Activated CD4-positive, alpha-beta T cell treated with anti-CD3 and anti-CD28 coated beads, Interleukin-2, amount 10 ng/mL, durations not matched to agents 7 days and 5 days (primary cell): ENCODE data around the gene PARVA. TPM values are rescaled to one million over a fixed set of nuclear protein-coding genes. Genes with fewer than 3 reads are reported as not detected.

Experiments used
- CTCF ChIA-PET: fragments of 350-600 bp; sonication (Branson Sonifier 250); formaldehyde crosslinking; loops from one replicate; lab custom pipeline; 2021; ENCODE audit warnings: antibody characterized with exemption; lab: Charles Lee
- POLR2A ChIA-PET: fragments of 350-600 bp; sonication (Branson Sonifier 250); formaldehyde crosslinking; loops from one replicate; lab custom pipeline; 2021; ENCODE audit warnings: antibody characterized with exemption; lab: Charles Lee
- DNase-seq: peaks from one replicate; pipeline ENCODE4 v3.0.0-alpha.2; 2020
- H3K27ac Mint-ChIP-seq: one replicate; pipeline ENCODE4 v1.8.0; 2021; ENCODE audit warnings: mild to moderate bottlenecking, moderate library complexity, mixed read lengths
- H3K27me3 Mint-ChIP-seq: one replicate; pipeline ENCODE4 v1.8.0; 2021; ENCODE audit warnings: mixed read lengths
- H3K36me3 Mint-ChIP-seq: one replicate; pipeline ENCODE4 v1.8.0; 2021; ENCODE audit warnings: low read depth, mixed read lengths
- H3K4me1 Mint-ChIP-seq: one replicate; pipeline ENCODE4 v1.8.0; 2021; ENCODE audit warnings: mixed read lengths
- H3K4me3 Mint-ChIP-seq: one replicate; pipeline ENCODE4 v1.8.0; 2021; ENCODE audit warnings: mild to moderate bottlenecking, moderate library complexity, mixed read lengths
- H3K9me3 Mint-ChIP-seq: one replicate; pipeline ENCODE4 v1.8.0; 2021; ENCODE audit warnings: mixed read lengths
- total RNA-seq, 2 experiments: library from RNA; stranded (reverse); gene quantifications; one replicate each; pipeline ENCODE4 v1.2.3, GENCODE V29; 2021

PARVA gene
- total RNA-seq, 2 experiments from 2014 or later = 0.22 TPM; not detected in 1

GRCh38 chr11:12448131-12448939, 71.0 kb downstream of the PARVA start:
- H3K4me3 Mint-ChIP-seq = no peak overlapping the region
- H3K27ac Mint-ChIP-seq = no peak overlapping the region
- H3K9me3 Mint-ChIP-seq = no peaks in the 10 kb centered on the region
- ChIA-PET POLR2A (no interaction called here), CTCF (no interaction called here)
- H3K27me3 Mint-ChIP-seq = no peaks in the 10 kb centered on the region
- no peaks in the 10 kb centered on the region for H3K36me3 Mint-ChIP-seq
- no peak for DNase-seq
- no peaks in the 10 kb centered on the region for H3K4me1 Mint-ChIP-seq

GRCh38 chr11:12449961-12450715, 72.8 kb downstream of the PARVA start:
- Mint-ChIP-seq H3K4me3 (no peak overlapping the region), H3K4me1 (no peaks in the 10 kb centered on the region), H3K36me3 (no peaks in the 10 kb centered on the region), H3K27ac (no peak overlapping the region), H3K9me3 (no peaks in the 10 kb centered on the region), H3K27me3 (no peaks in the 10 kb centered on the region)
- ChIA-PET POLR2A (no interaction called here), CTCF (interaction anchor here (1.0 kb wide), 1 partner anchor 30 kb away, joined by 4 read pairs; no protein-coding TSS in a partner anchor)
- no peak for DNase-seq

- Mint-ChIP-seq H3K4me3 (no peak overlapping the region), H3K4me1 (no peaks in the 10 kb centered on the region), H3K27me3 (peaks cover 2% of the 10 kb centered on the region), H3K9me3 (no peaks in the 10 kb centered on the region), H3K36me3 (no peaks in the 10 kb centered on the region), H3K27ac (no peak overlapping the region)
- ChIA-PET POLR2A (no interaction called here), CTCF (interaction anchor here (1.0 kb wide), 1 partner anchor 31 kb away, joined by 4 read pairs; no protein-coding TSS in a partner anchor)
- DNase-seq = no peak
Observed at GRCh38 chr11:12451179-12451814, 73.9 kb downstream of the PARVA start.

- DNase-seq = no peak
Observed at GRCh38 chr11:12453243-12453642, 75.9 kb downstream of the PARVA start.

GRCh38 chr11:12454782-12455181, 77.4 kb downstream of the PARVA start:
- POLR2A ChIA-PET = no interaction called here

More at GRCh38 chr11:12453243-12453642, 75.9 kb downstream of the PARVA start:
- Mint-ChIP-seq H3K9me3 (no peaks in the 10 kb centered on the region), H3K36me3 (no peaks in the 10 kb centered on the region), H3K27ac (no peak overlapping the region), H3K4me1 (no peaks in the 10 kb centered on the region), H3K4me3 (no peak overlapping the region), H3K27me3 (peaks cover 5% of the 10 kb centered on the region)
- ChIA-PET POLR2A (no interaction called here), CTCF (no interaction called here)

GRCh38 chr11:12455938-12456337, 78.6 kb downstream of the PARVA start:
- Mint-ChIP-seq H3K36me3 (no peaks in the 10 kb centered on the region), H3K27ac (no peak overlapping the region), H3K4me3 (no peak overlapping the region), H3K4me1 (no peaks in the 10 kb centered on the region), H3K9me3 (no peaks in the 10 kb centered on the region), H3K27me3 (peaks cover 5% of the 10 kb centered on the region)
- CTCF ChIA-PET = no interaction called here
- POLR2A ChIA-PET = no interaction called here
- DNase-seq = no peak

More at GRCh38 chr11:12454782-12455181, 77.4 kb downstream of the PARVA start:
- Mint-ChIP-seq H3K36me3 (no peaks in the 10 kb centered on the region), H3K27me3 (peaks cover 5% of the 10 kb centered on the region), H3K9me3 (no peaks in the 10 kb centered on the region), H3K4me1 (no peaks in the 10 kb centered on the region), H3K27ac (no peak overlapping the region), H3K4me3 (no peak overlapping the region)
- no peak for DNase-seq
- CTCF ChIA-PET = no interaction called here

- no peaks in the 10 kb centered on the region for H3K4me1 Mint-ChIP-seq
- peaks cover 6% of the 10 kb centered on the region for H3K27me3 Mint-ChIP-seq
- H3K36me3 Mint-ChIP-seq = no peaks in the 10 kb centered on the region
- ChIA-PET CTCF (interaction anchor here (0.7 kb wide), 1 partner anchor 1030 kb away, joined by 3 read pairs; no protein-coding TSS in a partner anchor), POLR2A (no interaction called here)
- no peak overlapping the region for H3K4me3 Mint-ChIP-seq
- H3K9me3 Mint-ChIP-seq = no peaks in the 10 kb centered on the region
- H3K27ac Mint-ChIP-seq = no peak overlapping the region
- no peak for DNase-seq
Observed at GRCh38 chr11:12456651-12457579, 79.5 kb downstream of the PARVA start.

- Mint-ChIP-seq H3K27ac (no peak overlapping the region), H3K36me3 (no peaks in the 10 kb centered on the region), H3K4me3 (no peak overlapping the region), H3K9me3 (no peaks in the 10 kb centered on the region), H3K4me1 (no peaks in the 10 kb centered on the region), H3K27me3 (peaks cover 6% of the 10 kb centered on the region)
- ChIA-PET POLR2A (no interaction called here), CTCF (no interaction called here)
- no peak for DNase-seq
Observed at GRCh38 chr11:12458042-12458441, 80.7 kb downstream of the PARVA start.

- Mint-ChIP-seq H3K4me1 (no peaks in the 10 kb centered on the region), H3K9me3 (no peaks in the 10 kb centered on the region), H3K4me3 (no peak overlapping the region), H3K27ac (no peak overlapping the region), H3K27me3 (peaks cover 12% of the 10 kb centered on the region), H3K36me3 (no peaks in the 10 kb centered on the region)
- POLR2A ChIA-PET = no interaction called here
- CTCF ChIA-PET = no interaction called here
- DNase-seq = no peak
Observed at GRCh38 chr11:12459374-12459773, 82.0 kb downstream of the PARVA start.

GRCh38 chr11:12459865-12460444, 82.6 kb downstream of the PARVA start:
- H3K4me3 Mint-ChIP-seq = no peak overlapping the region
- H3K4me1 Mint-ChIP-seq = no peaks in the 10 kb centered on the region
- peaks cover 12% of the 10 kb centered on the region for H3K27me3 Mint-ChIP-seq
- no peak for DNase-seq
- no peaks in the 10 kb centered on the region for H3K9me3 Mint-ChIP-seq
- POLR2A ChIA-PET = no interaction called here
- CTCF ChIA-PET = no interaction called here
- no peaks in the 10 kb centered on the region for H3K36me3 Mint-ChIP-seq
- no peak overlapping the region for H3K27ac Mint-ChIP-seq

- no peak overlapping the region for H3K4me3 Mint-ChIP-seq
- no peaks in the 10 kb centered on the region for H3K4me1 Mint-ChIP-seq
- POLR2A ChIA-PET = no interaction called here
- H3K27ac Mint-ChIP-seq = no peak overlapping the region
- H3K9me3 Mint-ChIP-seq = no peaks in the 10 kb centered on the region
- CTCF ChIA-PET = interaction anchor here (1.0 kb wide), 1 partner anchor 12 kb away, joined by 3 read pairs; no protein-coding TSS in a partner anchor
- peaks cover 12% of the 10 kb centered on the region for H3K27me3 Mint-ChIP-seq
- H3K36me3 Mint-ChIP-seq = no peaks in the 10 kb centered on the region
- DNase-seq = no peak
Observed at GRCh38 chr11:12460466-12460865, 83.1 kb downstream of the PARVA start.

- peaks cover 11% of the 10 kb centered on the region for H3K27me3 Mint-ChIP-seq
- no peak overlapping the region for H3K27ac Mint-ChIP-seq
- POLR2A ChIA-PET = no interaction called here
- H3K36me3 Mint-ChIP-seq = no peaks in the 10 kb centered on the region
- H3K9me3 Mint-ChIP-seq = no peaks in the 10 kb centered on the region
- CTCF ChIA-PET = interaction anchor here (1.0 kb wide), 1 partner anchor 11 kb away, joined by 3 read pairs; no protein-coding TSS in a partner anchor
- no peak overlapping the region for H3K4me3 Mint-ChIP-seq
- DNase-seq = no peak
- no peaks in the 10 kb centered on the region for H3K4me1 Mint-ChIP-seq
Observed at GRCh38 chr11:12461516-12461915, 84.1 kb downstream of the PARVA start.
